Measurements from ENCODE around the gene VSX2. TPM values are rescaled to one million over a fixed set of nuclear protein-coding genes. Genes with fewer than 3 reads are reported as not detected.

VSX2 gene
- polyA plus RNA-seq, 1 of the 3 experiments (the other 2 are of a cell fraction) = not detected

DNA sequence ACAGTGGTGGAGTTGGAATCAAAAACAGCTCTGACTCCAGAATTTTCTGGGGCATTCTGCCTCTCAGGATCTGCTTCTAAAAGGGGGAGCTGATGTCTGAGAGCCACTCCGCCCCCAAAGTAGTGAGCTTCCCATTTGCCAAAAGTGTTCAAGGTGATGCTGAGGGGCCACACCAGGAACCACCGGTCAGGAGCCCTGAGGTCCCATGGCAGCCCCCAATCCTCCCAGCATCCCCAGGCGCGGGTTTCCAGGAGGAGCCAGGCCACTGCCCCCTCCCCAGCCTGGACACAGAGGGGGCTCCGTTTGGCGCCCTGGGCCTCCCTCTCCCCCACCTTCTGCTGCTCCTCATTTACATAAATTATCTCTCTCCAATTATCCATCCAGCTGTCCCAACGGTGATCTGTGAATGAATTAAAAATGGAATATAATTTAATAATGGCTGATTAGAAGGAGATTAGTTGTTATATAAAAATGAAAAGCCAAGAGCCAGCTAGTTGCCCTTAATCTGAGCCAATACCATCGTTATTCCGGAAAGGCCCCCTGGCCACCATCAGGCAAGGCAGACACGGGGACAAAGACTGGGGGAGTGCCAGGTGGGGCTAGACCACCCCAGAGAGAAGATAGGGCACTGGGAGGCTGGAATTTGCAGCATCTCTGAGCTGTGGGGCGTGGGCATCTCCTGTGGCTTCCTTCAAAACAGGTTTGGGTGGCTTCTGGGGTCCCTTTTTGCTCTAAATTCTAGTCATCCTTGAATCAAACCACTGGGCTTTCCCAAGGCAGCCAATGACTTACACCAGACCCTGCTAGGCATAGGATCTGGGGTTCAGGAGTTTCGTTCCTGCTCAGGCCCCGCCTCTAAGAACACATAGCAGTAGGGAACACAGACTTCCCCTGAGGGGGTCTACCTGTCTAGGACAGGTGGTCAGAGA is 19.7 kb upstream of the VSX2 start:
- H3K4me2 ChIP-seq = no peak overlapping the region
- H3K27me3 ChIP-seq (ENCODE audit: insufficient read depth) = peaks cover 33% of the 10 kb centered on the region
- no peak overlapping the region for H3K27ac ChIP-seq (ENCODE audit: low read depth in 2 of 2, low read length in 1 of 2)
- H3K36me3 ChIP-seq (replicated peaks in 1 of 2; ENCODE audit: control insufficient read depth in 1 of 2, insufficient read depth in 2 of 2, low read length in 1 of 2) = no peaks in the 10 kb centered on the region
- no peaks in the 10 kb centered on the region for H4K20me1 ChIP-seq (ENCODE audit: insufficient read depth)
- POLR2A ChIA-PET = no interaction called here
- H3K9me2 ChIP-seq = no peaks in the 10 kb centered on the region
- CTCF ChIA-PET = interaction anchor here (0.8 to 4.4 kb wide), 18 partner anchors 10 to 114 kb away, joined by 3 to 64 read pairs (median 5); no protein-coding TSS in a partner anchor
- WGBS (ENCODE audit: low lambda C conversion rate) = 49% methylated on average over 12 of the region's 13 CpGs
- no peak for TF ChIP-seq RFX5 (IDR thresholded peaks at IDR 0.05; ENCODE audit: low read length)
- no peak for TF ChIP-seq FOXM1 (IDR thresholded peaks at IDR 0.05; ENCODE audit: low read depth)
- TF ChIP-seq, protein P1, sequence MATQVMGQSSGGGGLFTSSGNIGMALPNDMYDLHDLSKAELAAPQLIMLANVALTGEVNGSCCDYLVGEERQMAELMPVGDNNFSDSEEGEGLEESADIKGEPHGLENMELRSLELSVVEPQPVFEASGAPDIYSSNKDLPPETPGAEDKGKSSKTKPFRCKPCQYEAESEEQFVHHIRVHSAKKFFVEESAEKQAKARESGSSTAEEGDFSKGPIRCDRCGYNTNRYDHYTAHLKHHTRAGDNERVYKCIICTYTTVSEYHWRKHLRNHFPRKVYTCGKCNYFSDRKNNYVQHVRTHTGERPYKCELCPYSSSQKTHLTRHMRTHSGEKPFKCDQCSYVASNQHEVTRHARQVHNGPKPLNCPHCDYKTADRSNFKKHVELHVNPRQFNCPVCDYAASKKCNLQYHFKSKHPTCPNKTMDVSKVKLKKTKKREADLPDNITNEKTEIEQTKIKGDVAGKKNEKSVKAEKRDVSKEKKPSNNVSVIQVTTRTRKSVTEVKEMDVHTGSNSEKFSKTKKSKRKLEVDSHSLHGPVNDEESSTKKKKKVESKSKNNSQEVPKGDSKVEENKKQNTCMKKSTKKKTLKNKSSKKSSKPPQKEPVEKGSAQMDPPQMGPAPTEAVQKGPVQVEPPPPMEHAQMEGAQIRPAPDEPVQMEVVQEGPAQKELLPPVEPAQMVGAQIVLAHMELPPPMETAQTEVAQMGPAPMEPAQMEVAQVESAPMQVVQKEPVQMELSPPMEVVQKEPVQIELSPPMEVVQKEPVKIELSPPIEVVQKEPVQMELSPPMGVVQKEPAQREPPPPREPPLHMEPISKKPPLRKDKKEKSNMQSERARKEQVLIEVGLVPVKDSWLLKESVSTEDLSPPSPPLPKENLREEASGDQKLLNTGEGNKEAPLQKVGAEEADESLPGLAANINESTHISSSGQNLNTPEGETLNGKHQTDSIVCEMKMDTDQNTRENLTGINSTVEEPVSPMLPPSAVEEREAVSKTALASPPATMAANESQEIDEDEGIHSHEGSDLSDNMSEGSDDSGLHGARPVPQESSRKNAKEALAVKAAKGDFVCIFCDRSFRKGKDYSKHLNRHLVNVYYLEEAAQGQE (IDR thresholded peaks at IDR 0.05; ENCODE audit: low read depth, low read length) = no peak
- TF ChIP-seq JUND (IDR thresholded peaks at IDR 0.05) = no peak
- TF ChIP-seq RXRA (IDR thresholded peaks at IDR 0.05; ENCODE audit: borderline replicate concordance, low read depth) = no peak
- no peak for TF ChIP-seq EP300 (IDR thresholded peaks at IDR 0.05; ENCODE audit: borderline replicate concordance in 1 of 2, low read depth in 1 of 2, low read length in 1 of 2)
- no peak for TF ChIP-seq TEAD4 (IDR thresholded peaks at IDR 0.05; ENCODE audit: borderline replicate concordance, insufficient read depth)
- no peak for TF ChIP-seq ELF1 (IDR thresholded peaks at IDR 0.05)
- no peak for TF ChIP-seq CHD2 (IDR thresholded peaks at IDR 0.05; ENCODE audit: low read length, partially characterized antibody)
- TF ChIP-seq TAF1 (IDR thresholded peaks at IDR 0.05; ENCODE audit: borderline replicate concordance, low read depth, low read length) = no peak
- TF ChIP-seq NRF1 (IDR thresholded peaks at IDR 0.05; ENCODE audit: low read depth, low read length) = no peak
- TF ChIP-seq, protein P2, sequence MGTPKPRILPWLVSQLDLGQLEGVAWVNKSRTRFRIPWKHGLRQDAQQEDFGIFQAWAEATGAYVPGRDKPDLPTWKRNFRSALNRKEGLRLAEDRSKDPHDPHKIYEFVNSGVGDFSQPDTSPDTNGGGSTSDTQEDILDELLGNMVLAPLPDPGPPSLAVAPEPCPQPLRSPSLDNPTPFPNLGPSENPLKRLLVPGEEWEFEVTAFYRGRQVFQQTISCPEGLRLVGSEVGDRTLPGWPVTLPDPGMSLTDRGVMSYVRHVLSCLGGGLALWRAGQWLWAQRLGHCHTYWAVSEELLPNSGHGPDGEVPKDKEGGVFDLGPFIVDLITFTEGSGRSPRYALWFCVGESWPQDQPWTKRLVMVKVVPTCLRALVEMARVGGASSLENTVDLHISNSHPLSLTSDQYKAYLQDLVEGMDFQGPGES (IDR thresholded peaks at IDR 0.05; ENCODE audit: low read depth, low read length) = no peak
- no peak for TF ChIP-seq YY1 (IDR thresholded peaks at IDR 0.05; ENCODE audit: low read depth)
- TF ChIP-seq GABPA (IDR thresholded peaks at IDR 0.05; ENCODE audit: low read depth) = no peak
- TF ChIP-seq POLR2AphosphoS5 (IDR thresholded peaks at IDR 0.05; ENCODE audit: low read depth, low read length) = no peak
- TF ChIP-seq, protein P3, sequence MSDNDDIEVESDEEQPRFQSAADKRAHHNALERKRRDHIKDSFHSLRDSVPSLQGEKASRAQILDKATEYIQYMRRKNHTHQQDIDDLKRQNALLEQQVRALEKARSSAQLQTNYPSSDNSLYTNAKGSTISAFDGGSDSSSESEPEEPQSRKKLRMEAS (IDR thresholded peaks at IDR 0.05; ENCODE audit: low read depth) = no peak
- TF ChIP-seq, protein P4, sequence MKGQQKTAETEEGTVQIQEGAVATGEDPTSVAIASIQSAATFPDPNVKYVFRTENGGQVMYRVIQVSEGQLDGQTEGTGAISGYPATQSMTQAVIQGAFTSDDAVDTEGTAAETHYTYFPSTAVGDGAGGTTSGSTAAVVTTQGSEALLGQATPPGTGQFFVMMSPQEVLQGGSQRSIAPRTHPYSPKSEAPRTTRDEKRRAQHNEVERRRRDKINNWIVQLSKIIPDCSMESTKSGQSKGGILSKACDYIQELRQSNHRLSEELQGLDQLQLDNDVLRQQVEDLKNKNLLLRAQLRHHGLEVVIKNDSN (IDR thresholded peaks at IDR 0.05; ENCODE audit: borderline replicate concordance, low read depth) = no peak
- TF ChIP-seq FOSL2 (IDR thresholded peaks at IDR 0.05; ENCODE audit: borderline replicate concordance, low read depth) = no peak
- TF ChIP-seq, protein P5, sequence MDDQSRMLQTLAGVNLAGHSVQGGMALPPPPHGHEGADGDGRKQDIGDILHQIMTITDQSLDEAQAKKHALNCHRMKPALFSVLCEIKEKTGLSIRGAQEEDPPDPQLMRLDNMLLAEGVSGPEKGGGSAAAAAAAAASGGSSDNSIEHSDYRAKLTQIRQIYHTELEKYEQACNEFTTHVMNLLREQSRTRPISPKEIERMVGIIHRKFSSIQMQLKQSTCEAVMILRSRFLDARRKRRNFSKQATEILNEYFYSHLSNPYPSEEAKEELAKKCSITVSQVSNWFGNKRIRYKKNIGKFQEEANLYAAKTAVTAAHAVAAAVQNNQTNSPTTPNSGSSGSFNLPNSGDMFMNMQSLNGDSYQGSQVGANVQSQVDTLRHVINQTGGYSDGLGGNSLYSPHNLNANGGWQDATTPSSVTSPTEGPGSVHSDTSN (IDR thresholded peaks at IDR 0.05) = no peak
- TF ChIP-seq RAD21 (IDR thresholded peaks at IDR 0.05; ENCODE audit: low read length) = no peak
- H3K4me1 ChIP-seq (ENCODE audit: control insufficient read depth in 1 of 2, insufficient read depth in 2 of 2, low read depth in 1 of 2, low read length in 1 of 2) = peaks cover 0 to 2% of the 10 kb centered on the region in 2 experiments; a peak in 1 of 4 replicates
- no peak overlapping the region for H2AFZ ChIP-seq (ENCODE audit: low read depth)
- no peaks in the 10 kb centered on the region for H3K79me2 ChIP-seq (ENCODE audit: insufficient read depth)
- H3F3A ChIP-seq (replicated peaks; ENCODE audit: insufficient read depth) = no peaks in the 10 kb centered on the region
- DNase-seq = no peak
- no peaks in the 10 kb centered on the region for H3K9me3 ChIP-seq
- H3K9ac ChIP-seq = no peak overlapping the region
- no peak overlapping the region for H3K4me3 ChIP-seq (ENCODE audit: low read depth in 2 of 2, low read length in 1 of 2)

Data from SK-N-SH (cell line).